ENCODE data around the gene RCOR1.
"Not testable (repeated sequence)": the region's sequence is repeated elsewhere in the genome, so short reads cannot be mapped to it uniquely, and the experiment has no call there.

RCOR1 gene

GRCh38 chr14:102571043-102571442, 21.4 kb upstream of the RCOR1 start:
- DNase-seq (ENCODE audit: low read depth): no peak

GRCh38 chr14:102571478-102572042, 20.9 kb upstream of the RCOR1 start:
- DNase-seq (ENCODE audit: low read depth): no peak

GRCh38 chr14:102573161-102573560, 19.3 kb upstream of the RCOR1 start:
- DNase-seq (ENCODE audit: low read depth): not testable (repeated sequence)

GRCh38 chr14:102573591-102574046, 18.8 kb upstream of the RCOR1 start:
- DNase-seq (ENCODE audit: low read depth): no peak

GRCh38 chr14:102574281-102575159, 17.9 kb upstream of the RCOR1 start:
- DNase-seq (ENCODE audit: low read depth): no peak

GRCh38 chr14:102575160-102575845, 17.1 kb upstream of the RCOR1 start:
- no peak for DNase-seq (ENCODE audit: low read depth)

GRCh38 chr14:102575846-102576428, 16.5 kb upstream of the RCOR1 start:
- not testable (repeated sequence) for DNase-seq (ENCODE audit: low read depth)

- DNase-seq (ENCODE audit: low read depth): no peak
Observed at GRCh38 chr14:102578821-102579220, 13.6 kb upstream of the RCOR1 start.

- DNase-seq (ENCODE audit: low read depth): no peak
Observed at GRCh38 chr14:102579696-102580549, 12.5 kb upstream of the RCOR1 start.

- DNase-seq (ENCODE audit: low read depth): no peak
Observed at GRCh38 chr14:102580550-102581110, 11.8 kb upstream of the RCOR1 start.

GRCh38 chr14:102581193-102581592, 11.3 kb upstream of the RCOR1 start:
- DNase-seq (ENCODE audit: low read depth): no peak

- DNase-seq (ENCODE audit: low read depth): no peak
Observed at GRCh38 chr14:102583726-102584125, 8.7 kb upstream of the RCOR1 start.

GRCh38 chr14:102584871-102585869, 7.3 kb upstream of the RCOR1 start:
- no peak for DNase-seq (ENCODE audit: low read depth)

GRCh38 chr14:102586420-102587104, 5.9 kb upstream of the RCOR1 start:
- no peak for DNase-seq (ENCODE audit: low read depth)

GRCh38 chr14:102588821-102589220, 3.6 kb upstream of the RCOR1 start:
- DNase-seq (ENCODE audit: low read depth): no peak

GRCh38 chr14:102589761-102590290, 2.6 kb upstream of the RCOR1 start:
- no peak for DNase-seq (ENCODE audit: low read depth)

- no peak for DNase-seq (ENCODE audit: low read depth)
Observed at GRCh38 chr14:102590667-102591099, 1.8 kb upstream of the RCOR1 start.

GRCh38 chr14:102591372-102591943, 991 bp upstream of the RCOR1 start:
- DNase-seq (ENCODE audit: low read depth): peak; percentile 20

- DNase-seq (ENCODE audit: low read depth): no peak
Observed at GRCh38 chr14:102592763-102593060, 263 bp downstream of the RCOR1 start.
